ENCODE data around the gene LRRC72.
"Not testable (repeated sequence)": the region's sequence is repeated elsewhere in the genome, so short reads cannot be mapped to it uniquely, and the experiment has no call there.

The LRRC72 gene

DNA sequence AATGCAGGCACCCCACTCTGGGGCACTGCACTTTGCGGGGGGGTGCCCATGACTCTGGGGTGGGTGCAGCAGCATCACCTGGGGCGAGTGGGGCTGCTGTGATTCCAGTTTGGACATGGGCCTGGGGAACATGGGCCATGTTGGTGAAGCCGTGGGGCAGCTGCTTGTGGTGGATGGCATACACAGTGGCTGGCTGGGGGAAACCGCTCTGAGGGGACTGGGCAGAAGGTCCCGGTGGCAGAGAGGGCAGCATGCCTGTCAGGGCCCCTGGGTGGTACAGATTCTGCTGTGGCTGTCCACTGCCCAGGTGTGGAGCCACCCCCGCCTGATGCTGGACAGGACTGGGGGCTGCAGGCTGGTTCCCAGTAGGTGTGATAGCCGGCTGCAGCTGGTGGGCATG, 57.2 kb downstream of the LRRC72 start:
- DNase-seq = no peak

DNA sequence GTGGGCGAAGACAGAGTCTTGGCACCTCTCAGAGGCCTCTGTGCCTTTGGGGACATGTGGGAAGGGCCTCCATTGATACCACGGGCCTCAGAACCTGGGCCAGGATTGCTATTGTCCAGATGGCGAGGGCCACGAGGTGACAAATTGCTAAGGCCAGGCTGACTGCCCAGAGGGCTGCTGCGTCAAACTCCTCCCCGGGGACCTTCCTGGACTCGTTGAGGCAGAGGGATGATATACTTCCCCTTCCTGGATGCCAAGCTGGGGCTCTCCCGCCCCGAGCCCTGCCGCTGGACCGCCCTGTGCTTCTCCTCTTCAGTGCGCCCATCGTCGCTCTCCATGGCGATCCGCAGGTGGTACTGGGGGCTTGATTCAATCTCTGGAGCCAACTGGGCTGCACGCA, 58.9 kb downstream of the LRRC72 start:
- DNase-seq = no peak

DNA sequence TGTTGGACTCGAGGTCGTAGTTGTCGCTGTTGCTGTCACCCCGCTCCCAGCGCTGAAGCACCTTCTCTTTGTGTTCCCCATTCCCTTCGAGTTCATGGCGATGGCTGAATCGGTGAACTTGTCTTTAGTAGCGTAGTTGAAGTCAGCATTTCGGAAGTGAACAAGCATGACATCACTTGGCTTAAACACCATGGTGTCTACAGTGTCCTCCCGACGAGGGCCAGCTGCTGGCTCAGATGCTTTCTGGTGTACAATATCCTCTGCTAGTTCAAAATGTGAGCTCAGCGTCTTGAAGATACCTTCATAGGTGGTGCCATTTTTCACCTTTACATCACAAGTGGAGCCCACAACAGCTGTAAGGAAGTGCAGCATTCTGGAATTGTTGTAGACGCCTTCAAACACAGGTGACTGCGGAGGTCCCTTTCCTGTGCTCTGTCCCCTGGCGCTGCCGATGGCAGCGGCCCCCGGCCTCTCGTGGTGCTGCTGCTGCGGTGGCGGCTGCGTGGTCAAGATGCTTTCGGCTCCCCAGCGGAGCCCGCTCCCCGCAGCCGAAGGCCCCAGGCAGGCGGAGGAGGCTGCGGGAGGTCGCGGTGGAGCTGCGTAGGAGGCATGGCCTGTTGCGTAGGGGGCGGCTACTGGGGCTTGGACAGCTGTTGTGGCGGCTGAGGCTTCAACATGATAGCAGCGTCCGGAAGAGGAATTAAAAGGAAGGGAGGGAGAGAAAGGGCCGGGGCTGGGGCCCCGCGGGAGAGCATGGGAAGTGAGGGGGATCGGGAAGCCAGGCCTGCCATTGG, 59.7 kb downstream of the LRRC72 start:
- DNase-seq = no peak

DNA sequence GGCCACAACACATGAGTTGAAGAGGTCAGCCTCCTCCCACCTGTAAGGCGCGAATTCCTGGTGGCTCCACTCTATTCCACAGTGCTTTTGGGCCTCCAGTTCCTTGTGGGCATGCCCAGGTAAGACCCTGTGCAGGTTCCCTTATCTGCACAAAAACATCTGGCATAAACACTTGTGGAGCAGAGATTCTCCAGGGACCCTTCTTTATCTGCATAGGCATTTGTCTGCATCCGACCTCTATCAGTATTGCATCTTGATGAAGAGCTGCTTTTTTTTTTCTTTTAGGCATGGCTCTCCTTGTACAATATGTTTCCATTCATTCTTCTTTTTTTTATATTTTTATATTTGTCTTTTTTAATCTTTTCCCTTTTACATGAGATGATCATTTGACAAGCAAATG, 60.5 kb downstream of the LRRC72 start:
- no peak for DNase-seq

DNA sequence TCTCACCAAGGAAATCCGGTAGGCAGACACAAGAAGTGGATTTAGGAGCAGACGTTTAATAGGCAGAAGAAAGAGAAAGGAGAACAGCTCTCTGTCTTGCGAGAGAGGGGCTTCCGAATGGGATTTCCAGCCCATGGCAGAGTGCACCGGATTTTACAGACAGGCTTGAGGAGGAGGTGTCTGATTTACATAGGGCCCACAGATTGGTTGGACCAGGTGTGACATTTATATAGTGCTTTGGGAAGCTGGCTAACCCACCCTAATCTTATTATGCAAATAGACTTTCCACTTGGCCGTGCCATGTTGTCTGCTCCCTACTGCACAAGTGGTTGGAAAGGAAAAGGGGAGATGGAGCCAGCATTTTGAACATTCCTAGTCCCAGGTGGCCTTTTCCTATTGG, 61.2 kb downstream of the LRRC72 start:
- no peak for DNase-seq

DNA sequence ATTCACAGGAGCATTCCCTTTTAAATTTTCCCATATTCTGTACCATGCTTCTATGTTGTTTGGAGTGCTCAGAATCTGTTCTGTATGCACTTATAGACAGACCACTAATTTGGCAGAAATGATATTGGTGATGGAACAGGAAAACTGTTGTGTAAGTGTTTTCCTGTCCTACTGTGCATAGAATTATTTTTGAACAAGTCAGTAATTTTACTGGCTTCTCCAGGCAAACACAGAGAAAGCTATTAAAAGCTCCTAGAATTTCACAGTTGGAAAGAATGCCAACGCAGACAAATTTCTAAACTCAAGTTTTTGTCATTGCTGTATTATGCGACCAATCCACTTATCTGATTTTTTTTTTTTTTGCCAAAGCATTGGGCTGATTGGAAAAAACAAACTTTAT, 63.3 kb downstream of the LRRC72 start:
- no peak for DNase-seq

DNA sequence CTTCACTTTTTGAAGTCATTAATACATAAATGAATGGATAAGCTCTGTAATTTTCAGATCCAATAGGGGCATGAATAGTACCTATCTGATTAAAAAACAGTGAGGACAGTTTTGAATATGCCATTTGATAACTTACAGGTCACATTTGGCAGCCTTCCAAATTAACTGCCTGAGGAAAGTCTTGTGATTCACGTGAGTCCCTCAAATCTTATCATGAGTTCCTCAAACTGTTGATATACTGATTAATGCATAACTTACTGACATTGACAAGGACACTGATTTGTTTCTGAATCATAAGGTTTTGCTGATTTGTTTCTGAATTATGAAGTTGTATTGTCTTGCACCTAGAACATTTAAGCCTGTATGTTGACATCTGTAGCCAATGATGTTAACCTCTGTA, 63.8 kb downstream of the LRRC72 start:
- DNase-seq = no peak

DNA sequence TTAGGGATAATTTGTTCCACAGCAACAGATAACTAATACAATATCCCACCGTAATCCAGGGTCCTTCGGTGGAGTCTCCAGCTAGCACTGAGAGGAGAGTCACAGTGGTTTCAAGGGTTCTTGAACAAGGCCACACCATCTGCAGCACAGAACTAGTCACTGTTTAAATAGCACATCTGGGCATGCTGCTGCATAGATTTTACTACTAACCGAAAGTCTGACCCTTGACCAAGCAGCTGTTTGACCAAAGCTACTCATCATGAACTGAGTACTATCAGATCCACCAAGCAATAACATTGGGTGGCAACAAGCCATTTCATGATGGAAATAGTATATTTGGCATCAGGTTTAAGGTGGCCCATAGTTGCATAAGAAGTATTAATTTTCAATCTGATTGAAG, 65.8 kb downstream of the LRRC72 start:
- no peak for DNase-seq

DNA sequence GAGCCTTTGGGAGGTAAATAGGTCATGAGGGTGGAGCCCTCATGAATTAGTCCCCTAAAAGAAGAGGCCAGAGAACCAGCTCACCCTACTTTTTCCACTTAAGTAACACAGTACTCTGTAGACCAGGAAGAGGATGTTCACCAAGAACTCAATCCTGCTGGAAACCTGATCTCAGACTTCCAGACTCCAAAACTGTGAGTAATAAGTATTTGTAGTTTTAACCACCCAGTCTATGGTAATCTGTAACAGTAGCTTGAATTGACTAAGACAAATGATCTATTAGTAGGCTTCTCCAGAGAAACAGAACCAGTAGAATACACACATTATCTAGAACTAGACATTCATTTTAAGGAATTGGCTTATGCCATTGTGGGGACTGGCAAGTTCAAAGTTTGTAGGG, 67.4 kb downstream of the LRRC72 start:
- no peak for DNase-seq

DNA sequence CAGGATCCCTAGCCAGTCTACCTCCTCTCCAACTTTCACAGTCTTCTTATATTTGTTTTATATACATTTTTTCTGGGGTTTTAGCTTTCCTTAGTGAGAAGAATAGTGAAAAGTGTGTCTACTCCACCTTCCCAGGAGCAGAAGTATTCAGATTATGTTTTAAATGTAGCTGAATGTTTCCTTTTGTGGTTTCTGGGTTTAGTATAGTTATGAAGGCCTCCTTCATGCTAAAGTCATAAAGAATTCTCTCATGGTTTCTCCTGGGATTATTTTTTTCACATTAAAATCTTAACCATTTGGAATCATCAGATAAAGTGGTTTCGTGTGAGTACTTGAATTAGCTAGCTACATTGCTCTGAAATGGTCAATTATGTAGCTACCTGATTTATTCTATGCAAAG, 68.1 kb downstream of the LRRC72 start:
- DNase-seq = no peak

DNA sequence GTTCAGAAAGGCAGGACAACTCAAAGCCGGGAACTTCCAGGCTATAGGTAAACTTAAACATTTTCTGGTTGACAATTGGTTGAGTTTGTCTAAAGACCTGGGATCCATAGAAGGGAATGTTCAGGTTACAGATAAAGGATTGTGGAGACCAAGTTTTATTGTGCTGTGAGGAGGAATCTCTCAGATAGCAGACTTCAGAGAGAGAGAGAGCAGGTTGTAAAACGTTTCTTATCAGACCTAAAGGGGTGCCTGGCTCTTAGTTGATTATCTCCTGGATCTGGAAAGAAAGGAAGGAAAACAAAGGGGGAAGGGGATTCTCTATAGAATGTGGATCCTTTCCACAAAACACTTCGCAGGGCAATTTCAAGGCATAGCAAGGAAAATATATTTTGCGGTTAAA, 69.0 kb downstream of the LRRC72 start:
- not testable (repeated sequence) for DNase-seq

DNA sequence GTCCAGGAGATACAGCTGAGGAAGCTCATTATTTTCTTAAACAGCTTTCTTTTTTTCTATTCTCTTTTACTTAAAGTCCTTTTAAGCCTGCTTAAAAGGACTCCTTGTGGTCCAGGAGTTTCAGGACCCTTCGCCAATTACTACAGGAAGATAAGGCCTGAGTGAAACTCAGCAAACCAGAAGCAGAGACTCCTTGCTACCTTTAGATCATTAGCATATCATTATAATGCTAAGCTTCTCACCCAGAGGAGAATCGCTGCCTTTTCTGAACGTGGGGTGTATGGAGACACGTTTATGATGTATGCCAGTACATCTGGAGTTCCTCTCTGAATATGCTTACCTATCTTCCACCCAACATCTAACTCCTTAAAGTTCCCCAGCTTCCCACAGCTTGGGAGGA, 71.4 kb downstream of the LRRC72 start:
- no peak for DNase-seq

DNA sequence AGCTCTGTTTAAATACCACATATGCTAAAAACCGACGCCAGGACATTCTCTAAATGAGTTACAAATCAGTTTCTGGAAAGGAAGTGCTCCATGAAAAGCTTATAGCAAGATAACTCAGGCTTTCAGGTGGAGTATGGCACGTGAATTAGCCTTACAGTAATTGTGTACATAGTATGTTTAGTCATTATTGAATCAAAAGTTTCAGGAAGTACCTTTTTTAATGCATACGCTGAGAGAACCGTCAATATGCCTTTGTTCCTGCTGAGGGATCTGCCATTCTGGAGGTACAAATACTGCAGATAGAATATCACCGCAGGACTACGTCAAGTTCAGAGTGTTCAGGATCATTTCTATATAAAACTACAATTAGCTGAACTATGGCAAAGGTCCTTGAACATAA, 73.2 kb downstream of the LRRC72 start:
- no peak for DNase-seq

DNA sequence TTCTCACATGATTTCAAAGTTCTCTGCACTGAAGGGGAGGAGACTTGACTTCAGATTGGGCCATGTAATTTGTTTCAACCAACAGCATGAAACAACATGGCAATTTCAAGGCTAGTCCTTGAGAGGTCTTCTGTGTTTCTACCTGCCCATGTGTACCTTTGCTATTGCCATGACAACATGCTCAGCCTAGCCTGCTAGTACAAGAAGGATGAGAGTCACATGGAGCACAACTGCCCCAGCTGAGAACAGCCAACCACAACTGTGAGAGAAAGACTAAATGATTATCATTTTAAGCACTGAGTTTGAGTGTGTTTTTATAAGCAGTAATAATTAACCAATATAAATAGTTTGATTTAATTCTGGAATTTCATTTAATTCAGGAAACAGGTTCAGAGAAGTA, 77.0 kb downstream of the LRRC72 start:
- DNase-seq = no peak

DNA sequence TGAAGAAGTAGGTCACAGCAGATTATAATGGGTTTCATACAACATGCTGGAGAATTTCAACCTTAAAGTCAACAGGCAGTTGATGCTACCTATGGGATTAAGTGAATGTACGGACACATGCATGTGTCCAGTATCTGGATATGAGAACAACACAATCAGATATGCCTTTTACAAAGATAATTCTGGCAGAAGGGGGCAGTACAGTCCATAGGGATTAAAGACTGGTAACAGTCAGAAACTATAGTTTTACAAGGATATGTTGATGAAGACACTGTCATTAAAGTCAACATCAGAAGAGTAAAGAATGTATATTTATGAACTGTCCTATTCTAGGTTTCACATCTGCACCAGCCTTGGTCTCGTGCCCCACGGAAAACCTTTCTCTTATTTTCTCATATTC, 77.4 kb downstream of the LRRC72 start:
- no peak for DNase-seq

DNA sequence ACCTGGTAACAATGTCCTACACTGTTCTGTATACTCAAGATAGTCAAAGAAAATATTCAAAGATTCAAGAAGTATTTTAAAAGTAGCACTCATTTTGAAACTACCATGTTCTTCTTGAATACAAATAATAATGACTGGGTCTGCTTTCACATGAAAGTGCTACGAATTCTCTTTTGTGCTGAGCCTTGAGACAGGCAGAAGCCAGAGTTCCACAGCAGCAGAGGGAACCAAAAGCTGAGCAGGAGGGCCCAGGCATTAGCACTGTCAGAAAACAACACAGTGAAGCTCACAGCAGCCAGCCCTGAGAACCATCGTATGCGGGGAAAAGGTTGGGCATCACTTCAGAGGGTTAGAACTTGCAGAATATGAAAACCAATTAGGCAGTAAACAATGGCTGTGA, 80.1 kb downstream of the LRRC72 start:
- no peak for DNase-seq

DNA sequence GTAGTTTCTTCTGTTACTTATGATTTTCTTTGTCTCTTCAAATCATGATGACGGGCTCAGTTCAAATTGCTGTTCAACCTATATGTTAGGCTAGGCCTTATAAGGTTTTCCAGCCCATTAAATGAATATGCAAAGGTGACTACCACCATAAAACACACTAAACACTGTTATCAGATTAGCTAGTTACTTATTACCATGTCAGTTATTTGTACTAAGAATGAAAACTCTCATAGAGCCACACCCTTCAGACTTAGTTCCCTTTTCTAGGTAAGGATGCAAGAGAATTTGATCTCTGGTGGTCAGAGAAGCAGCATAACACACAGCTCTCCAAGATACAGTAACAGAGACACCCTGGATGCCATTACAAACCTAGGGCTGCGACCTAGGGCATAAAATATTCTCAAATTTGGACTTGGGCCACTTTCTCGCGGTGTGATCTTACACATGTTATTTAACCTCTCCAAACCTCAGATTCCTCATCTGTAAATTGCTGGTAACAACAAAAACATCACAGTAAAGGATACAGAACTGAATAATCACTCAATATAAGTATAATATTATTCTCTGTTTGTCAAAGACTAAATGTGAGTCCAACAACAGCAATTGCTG, 83.3 kb downstream of the LRRC72 start:
- DNase-seq = no peak

DNA sequence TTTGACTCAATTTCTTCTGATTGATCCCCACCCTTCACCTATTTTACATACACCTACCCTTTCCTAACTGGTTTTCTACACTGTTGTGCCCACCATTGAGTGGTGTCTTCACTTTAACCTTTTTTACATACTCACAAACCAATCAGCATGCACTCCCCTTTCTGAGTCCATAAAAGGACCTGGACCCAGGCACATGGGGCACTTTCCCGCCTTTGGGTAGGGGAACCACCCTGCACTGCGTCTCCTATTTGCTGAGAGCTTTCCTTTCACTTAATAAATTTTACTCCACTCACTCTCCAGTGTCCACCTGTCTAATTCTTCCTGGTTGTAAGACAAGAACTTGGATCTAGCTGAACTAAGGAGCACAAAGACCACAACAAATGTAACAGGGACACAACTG, 85.1 kb downstream of the LRRC72 start:
- no peak for DNase-seq

DNA sequence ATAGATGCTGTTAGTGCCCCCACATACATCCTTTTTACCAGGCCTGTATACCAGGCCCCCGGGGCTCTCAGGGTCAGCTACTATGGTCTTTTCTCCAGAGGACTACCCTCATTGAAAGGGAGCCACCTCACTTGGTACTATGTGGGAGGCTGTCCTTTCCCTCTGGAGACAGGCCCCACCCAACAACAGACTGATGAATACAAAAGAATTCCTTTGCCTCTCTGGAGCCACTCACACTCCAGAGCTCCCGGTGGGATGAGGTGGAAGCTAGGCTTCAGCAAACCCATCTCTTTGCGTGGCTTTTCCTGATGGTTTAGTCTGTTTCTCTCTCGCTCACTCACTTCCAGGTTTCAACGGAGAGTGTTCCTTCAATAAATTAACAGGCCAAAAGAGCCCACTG, 88.6 kb downstream of the LRRC72 start:
- DNase-seq = no peak

DNA sequence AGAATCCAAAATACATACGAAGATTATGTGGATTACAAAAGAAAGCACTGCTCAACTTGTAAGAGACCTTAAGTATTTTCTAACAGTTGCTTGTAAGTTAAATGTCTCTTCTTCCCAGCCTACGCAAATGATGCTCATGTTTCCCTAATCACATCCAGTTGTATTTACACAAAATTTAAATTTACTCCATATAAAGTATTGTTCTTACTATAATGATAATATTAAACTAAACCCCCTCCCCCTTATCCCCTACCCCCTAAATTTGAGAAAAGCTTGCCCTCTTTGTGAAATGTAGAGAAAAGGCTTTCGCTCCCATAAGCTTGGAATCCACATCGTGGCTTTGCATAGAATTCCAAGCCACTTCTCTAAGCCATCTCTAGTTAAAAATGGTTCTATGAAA, 89.5 kb downstream of the LRRC72 start:
- DNase-seq = no peak

DNA sequence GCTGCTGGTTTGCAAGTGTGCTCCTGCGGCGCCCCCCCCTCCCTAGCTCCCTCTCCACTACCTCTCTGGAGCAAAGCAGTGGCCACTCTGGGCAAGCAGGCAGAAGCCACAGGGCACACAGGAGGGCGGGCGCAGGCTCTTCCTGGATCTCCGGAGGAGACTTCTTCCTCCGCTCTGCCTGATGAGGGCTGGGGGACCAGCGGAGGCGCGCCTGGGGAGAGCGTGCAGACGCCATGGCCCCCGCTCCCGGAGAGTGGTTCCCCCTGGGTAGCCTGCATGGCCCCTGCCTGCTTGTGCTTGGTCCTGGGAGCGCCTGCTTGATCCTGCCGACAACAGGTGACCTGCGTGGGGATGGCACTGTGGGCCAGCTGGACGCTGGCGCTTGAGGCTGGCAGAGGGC, 89.9 kb downstream of the LRRC72 start:
- no peak for DNase-seq

DNA sequence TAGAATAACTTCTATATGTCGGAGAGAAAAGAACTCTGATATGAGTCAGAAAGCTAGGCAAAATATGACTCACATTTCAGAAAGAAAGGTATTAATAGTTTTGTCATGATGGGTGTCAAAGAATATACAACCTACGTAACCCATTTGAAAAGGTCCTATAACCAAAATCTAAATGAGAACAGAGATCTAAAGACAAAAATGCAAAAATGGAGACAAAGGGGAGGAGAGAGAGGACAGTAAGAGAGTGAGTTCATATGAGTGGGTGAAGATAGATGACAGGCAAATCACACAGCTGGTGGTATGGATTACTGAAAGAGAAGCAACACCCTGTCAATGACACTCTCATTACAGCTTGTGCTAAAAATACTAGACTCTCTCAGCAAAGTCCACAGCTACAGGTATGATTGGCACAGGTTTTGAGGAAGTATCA, 93.4 kb downstream of the LRRC72 start:
- DNase-seq = no peak

DNA sequence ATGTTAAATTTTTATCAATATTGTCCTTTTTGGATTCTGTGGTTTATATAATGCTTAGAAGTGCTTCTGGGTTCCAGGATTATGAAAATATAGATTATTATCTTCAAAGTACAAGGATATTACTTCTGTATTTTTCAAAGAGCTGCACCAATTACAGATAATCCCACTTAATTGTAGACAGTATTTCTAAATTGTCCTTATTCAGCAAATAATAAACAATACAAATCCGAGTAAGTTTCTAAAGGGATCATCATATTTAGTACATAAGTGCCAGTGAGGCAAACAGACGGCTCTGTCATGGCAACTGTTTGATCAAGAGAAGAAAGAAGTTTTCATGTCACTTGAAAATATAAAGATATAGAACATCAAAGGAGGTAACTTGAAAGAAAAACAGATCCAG, 99.8 kb downstream of the LRRC72 start:
- no peak for DNase-seq

DNA sequence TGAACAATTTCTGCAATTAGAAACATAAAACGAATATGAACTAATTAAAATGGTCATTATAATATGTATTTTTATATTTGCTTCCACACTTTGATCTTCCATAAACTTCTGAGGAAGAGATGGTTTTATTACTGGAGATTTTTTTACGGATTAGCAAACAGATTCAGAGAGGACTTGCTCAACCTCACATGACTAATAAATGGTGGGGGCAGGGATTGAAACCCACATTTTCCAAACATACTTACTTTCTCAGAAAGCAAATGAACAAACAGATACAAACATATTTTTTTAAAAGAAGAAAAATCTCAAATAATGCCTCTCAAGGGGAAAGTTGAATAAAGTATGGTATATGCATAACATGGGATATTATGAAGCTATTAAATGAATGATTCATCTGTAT, 100.6 kb downstream of the LRRC72 start:
- DNase-seq = no peak

DNA sequence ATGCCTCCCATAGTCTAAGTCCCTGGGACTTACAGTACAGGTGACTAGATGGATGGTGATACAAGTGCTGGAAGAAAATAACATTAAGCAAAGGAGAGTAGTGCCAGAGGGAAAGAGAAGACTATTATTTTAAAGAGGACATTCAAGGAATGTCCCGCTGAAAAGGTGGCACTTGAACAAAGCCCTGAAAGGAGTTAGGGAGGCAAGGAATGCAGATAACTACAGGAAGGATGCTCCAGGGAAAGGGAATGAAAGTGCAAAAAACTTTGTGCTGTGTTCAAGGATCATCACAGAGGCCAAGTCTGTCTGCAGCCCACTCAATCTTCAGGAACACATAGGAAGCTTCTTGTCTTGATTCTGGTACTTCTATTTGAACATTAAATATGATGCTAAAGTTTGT, 104.0 kb downstream of the LRRC72 start:
- no peak for DNase-seq
